Measurements from ENCODE around the gene MMAA. TPM values are rescaled to one million over a fixed set of nuclear protein-coding genes. Genes with fewer than 3 reads are reported as not detected.
"Not testable (repeated sequence)": the region's sequence is repeated elsewhere in the genome, so short reads cannot be mapped to it uniquely, and the experiment has no call there.

Gene MMAA
- polyA plus RNA-seq, 4 donors, result 10.0 to 14.6 (median 13.3) TPM

GRCh38 chr4:145625677-145626622, 6.8 kb downstream of the MMAA start:
- no peak for DNase-seq (ENCODE audit: low read depth in 4 of 4, low spot score in 3 of 4)

- no peak for DNase-seq (ENCODE audit: low read depth in 4 of 4, low spot score in 3 of 4)
Observed at GRCh38 chr4:145626623-145626982, 7.4 kb downstream of the MMAA start.

- no peak for DNase-seq (ENCODE audit: low read depth in 4 of 4, low spot score in 3 of 4)
Observed at GRCh38 chr4:145635117-145635516, 15.9 kb downstream of the MMAA start.

GRCh38 chr4:145635630-145636029, 16.4 kb downstream of the MMAA start:
- no peak for DNase-seq (ENCODE audit: low read depth in 4 of 4, low spot score in 3 of 4)

- DNase-seq (ENCODE audit: low read depth in 4 of 4, low spot score in 3 of 4), result no peak
Observed at GRCh38 chr4:145639186-145639698, 20.1 kb downstream of the MMAA start.

- DNase-seq (ENCODE audit: low read depth in 4 of 4, low spot score in 3 of 4), result not testable (repeated sequence)
Observed at GRCh38 chr4:145640236-145640635, 21.1 kb downstream of the MMAA start.

GRCh38 chr4:145643295-145643694, 24.1 kb downstream of the MMAA start:
- DNase-seq (ENCODE audit: low read depth in 4 of 4, low spot score in 3 of 4), result no peak

GRCh38 chr4:145644699-145645098, 25.5 kb downstream of the MMAA start:
- DNase-seq (ENCODE audit: low read depth in 4 of 4, low spot score in 3 of 4), result no peak

- no peak for DNase-seq (ENCODE audit: low read depth in 4 of 4, low spot score in 3 of 4)
Observed at GRCh38 chr4:145656156-145656555, 37.0 kb downstream of the MMAA start.

GRCh38 chr4:145660064-145660463, 40.9 kb downstream of the MMAA start:
- no peak for DNase-seq (ENCODE audit: low read depth in 4 of 4, low spot score in 3 of 4)

GRCh38 chr4:145663194-145663593, 44.0 kb downstream of the MMAA start:
- no peak for DNase-seq (ENCODE audit: low read depth in 4 of 4, low spot score in 3 of 4)

GRCh38 chr4:145665773-145666172, 46.6 kb downstream of the MMAA start:
- DNase-seq (ENCODE audit: low read depth in 4 of 4, low spot score in 3 of 4), result no peak

GRCh38 chr4:145670422-145670821, 51.2 kb downstream of the MMAA start:
- no peak for DNase-seq (ENCODE audit: low read depth in 4 of 4, low spot score in 3 of 4)

GRCh38 chr4:145679520-145679919, 60.3 kb downstream of the MMAA start:
- peak; percentile 15 to 53 (median 34) for DNase-seq (ENCODE audit: low read depth in 4 of 4, low spot score in 3 of 4)

- peak in 3 of 4 donors; percentile 3 to 10 (median 4) for DNase-seq (ENCODE audit: low read depth in 4 of 4, low spot score in 3 of 4)
Observed at GRCh38 chr4:145679991-145680455, 60.8 kb downstream of the MMAA start, which contains the start of gene C4orf51. Gene C4orf51, plus strand, starts transcription at chr4:145680146. Its CDS starts 58 bp downstream, at chr4:145680204.

- no peak for DNase-seq (ENCODE audit: low read depth in 4 of 4, low spot score in 3 of 4)
Observed at GRCh38 chr4:145680902-145681301, 61.7 kb downstream of the MMAA start.

GRCh38 chr4:145681518-145681917, 62.3 kb downstream of the MMAA start:
- DNase-seq (ENCODE audit: low read depth in 4 of 4, low spot score in 3 of 4), result no peak

GRCh38 chr4:145681956-145682355, 62.8 kb downstream of the MMAA start:
- no peak for DNase-seq (ENCODE audit: low read depth in 4 of 4, low spot score in 3 of 4)

- DNase-seq (ENCODE audit: low read depth in 4 of 4, low spot score in 3 of 4), result no peak
Observed at GRCh38 chr4:145686991-145687390, 67.8 kb downstream of the MMAA start.

GRCh38 chr4:145690610-145691009, 71.4 kb downstream of the MMAA start:
- DNase-seq (ENCODE audit: low read depth in 4 of 4, low spot score in 3 of 4), result no peak

GRCh38 chr4:145691416-145691815, 72.2 kb downstream of the MMAA start:
- not testable (repeated sequence) for DNase-seq (ENCODE audit: low read depth in 4 of 4, low spot score in 3 of 4)

GRCh38 chr4:145694929-145695328, 75.7 kb downstream of the MMAA start:
- no peak for DNase-seq (ENCODE audit: low read depth in 4 of 4, low spot score in 3 of 4)

All from right renal pelvis (tissue), 4 donors.